Ovary (tissue), 3 donors: Measurements from ENCODE around the gene DENND1B.

Experiments used
- CTCF ChIP-seq, 3 donors: fragments of 450-650 bp in 2 of 3; fragments of 200-600 bp in 1 of 3; IDR thresholded peaks; one replicate each; pipeline versions ENCODE4 v1.5.1 to v1.8.0; 2016 to 2022; ENCODE audit warnings: antibody characterized with exemption in 3 of 3, mild to moderate bottlenecking in 1 of 3
- EP300 ChIP-seq: sonication (generic); formaldehyde crosslinking; IDR thresholded peaks from one replicate; pipeline ENCODE4 v1.6.1; 2017; ENCODE audit warnings: antibody characterized with exemption
- donor health status: DM: no; HTN: no; CAD: no.

DNA sequence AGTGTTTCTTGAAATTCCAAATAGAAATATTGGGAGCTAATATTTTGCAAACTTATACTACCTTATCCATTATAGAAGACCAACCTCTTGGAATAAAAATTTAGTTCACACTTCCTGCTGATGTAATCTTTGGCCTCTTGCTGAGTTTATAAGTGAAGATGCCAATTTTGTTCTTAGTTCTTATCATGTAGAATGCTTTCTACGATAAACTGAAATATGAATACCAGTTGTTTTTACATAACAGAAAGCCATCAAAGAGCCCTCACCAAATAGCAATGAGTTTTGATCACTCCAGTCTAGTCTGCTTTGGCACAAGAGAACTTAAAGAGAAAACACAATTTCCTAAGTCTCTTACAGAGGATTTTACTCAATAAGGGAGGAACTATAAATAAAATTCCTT, 89.5 kb downstream of the DENND1B start:
- TF ChIP-seq CTCF (IDR thresholded peaks at IDR 0.05) (no peak), EP300 (no peak)
